ENCODE results near the gene GPR155.

- TF ChIP-seq POLR2A (IDR thresholded peaks at IDR 0.05; ENCODE audit: low read depth, low read length) = no peak
- no peak for TF ChIP-seq POLR2AphosphoS5 (IDR thresholded peaks at IDR 0.05; ENCODE audit: low read depth, low read length)
Measured at GRCh38 chr2:174529916-174530315, 43.1 kb upstream of the GPR155 start.
